B cell (primary cell): ENCODE measurements around the gene ENPP7. TPM values are rescaled to one million over a fixed set of nuclear protein-coding genes. Genes with fewer than 3 reads are reported as not detected.
A peak's percentile ranks its signal among the peaks of the same experiment; 100 is the strongest.

Experiments used
- ATAC-seq: fragments of 200-7000 bp; cut with Tn5 transposase; one replicate; pipeline ENCODE4 v1.10.0; 2021; ENCODE audit warnings: low read depth, mild to moderate bottlenecking, moderate number of reproducible peaks, moderate library complexity
- CTCF ChIA-PET: fragments of 350-600 bp; sonication (Branson Sonifier 250); formaldehyde crosslinking; loops from one replicate; lab custom pipeline; 2021; ENCODE audit warnings: antibody characterized with exemption, inconsistent platforms; lab: Charles Lee
- POLR2A ChIA-PET: fragments of 350-600 bp; sonication (Branson Sonifier 250); formaldehyde crosslinking; loops from one replicate; lab custom pipeline; 2021; ENCODE audit warnings: antibody characterized with exemption; lab: Charles Lee
- DNase-seq: peaks from one replicate; pipeline ENCODE4 v3.0.0; 2013
- H2AFZ ChIP-seq: 2 replicates; pipeline ENCODE4 v1.6.1; 2012; ENCODE audit warnings: mild to moderate bottlenecking, low read depth, low read length; ENCODE audit not compliant: insufficient read depth, poor library complexity, severe bottlenecking
- H3K27ac ChIP-seq, 2 donors: 1 replicate in 1 of 2; 2 replicates in 1 of 2; pipeline ENCODE4 v1.5.1; 2012 to 2013; ENCODE audit warnings: low read length in 2 of 2, mild to moderate bottlenecking in 2 of 2, moderate library complexity in 1 of 2
- H3K27me3 ChIP-seq, 4 experiments: fragments of 200-600 bp in 1 of 4; sonication (generic) in 1 of 4; replicated peaks in 1 of 4; 1 replicate in 2 of 4; 2 replicates in 2 of 4; pipeline versions ENCODE4 v1.6.1 to v1.7.0; 2013 to 2016; ENCODE audit warnings: low read length in 3 of 4, mild to moderate bottlenecking in 2 of 4, mixed read lengths in 1 of 4, moderate library complexity in 1 of 4; ENCODE audit not compliant: insufficient read depth in 4 of 4, control insufficient read depth in 3 of 4; ENCODE audit errors: control extremely low read depth in 1 of 4
- H3K36me3 ChIP-seq, 2 experiments: replicated peaks in 1 of 2; 1 replicate in 1 of 2; 2 replicates in 1 of 2; pipeline versions ENCODE4 v1.6.1 to v1.7.1; 2013; ENCODE audit warnings: low read length in 1 of 2; ENCODE audit not compliant: insufficient read depth in 2 of 2, control insufficient read depth in 1 of 2; ENCODE audit errors: control extremely low read depth in 1 of 2, extremely low read depth in 1 of 2
- H3K4me1 ChIP-seq, 2 donors: fragments of 200-600 bp in 1 of 2; sonication (generic) in 1 of 2; 1 replicate in 1 of 2; 2 replicates in 1 of 2; pipeline versions ENCODE4 v1.5.1 to v1.6.1; 2013 to 2017; ENCODE audit warnings: low read length in 2 of 2; ENCODE audit not compliant: control insufficient read depth in 2 of 2, insufficient read depth in 2 of 2
- H3K4me2 ChIP-seq: replicated peaks from 2 replicates; pipeline ENCODE3; 2012; ENCODE audit warnings: mild to moderate bottlenecking, low read depth, low read length; ENCODE audit not compliant: poor library complexity, severe bottlenecking
- H3K4me3 ChIP-seq, 5 experiments: fragments of 200-600 bp in 1 of 5; sonication (generic) in 1 of 5; 1 replicate in 3 of 5; 2 replicates in 2 of 5; pipeline versions ENCODE4 v1.5.1 to v1.7.0; 2011 to 2016; ENCODE audit warnings: low read length in 4 of 5, mild to moderate bottlenecking in 4 of 5, low read depth in 2 of 5, control low read depth in 1 of 5, moderate library complexity in 1 of 5; ENCODE audit not compliant: insufficient read depth in 1 of 5; ENCODE audit errors: control extremely low read depth in 1 of 5, extremely low read depth in 1 of 5
- H3K79me2 ChIP-seq: fragments of 200-600 bp; sonication (generic); one replicate; pipeline ENCODE4 v1.6.0; 2016; ENCODE audit warnings: low read length; ENCODE audit not compliant: control insufficient read depth, insufficient read depth
- H3K9ac ChIP-seq: fragments of 200-600 bp; sonication (generic); 2 replicates; pipeline ENCODE4 v1.6.1; 2017; ENCODE audit warnings: mild to moderate bottlenecking, low read length, moderate library complexity
- H3K9me3 ChIP-seq, 3 donors: one replicate each; pipeline versions ENCODE4 v1.6.1 to v1.7.1; 2013; ENCODE audit warnings: low read length in 2 of 3; ENCODE audit not compliant: control insufficient read depth in 2 of 3, insufficient read depth in 1 of 3; ENCODE audit errors: control extremely low read depth in 1 of 3
- H4K20me1 ChIP-seq: 2 replicates; pipeline ENCODE4 v1.6.0; 2012; ENCODE audit warnings: mild to moderate bottlenecking, low read length; ENCODE audit not compliant: insufficient read depth, control insufficient read depth, poor library complexity, severe bottlenecking
- H3K27ac Mint-ChIP-seq: one replicate; pipeline ENCODE4 v1.8.0; 2021; ENCODE audit warnings: mixed read lengths
- H3K27me3 Mint-ChIP-seq: one replicate; pipeline ENCODE4 v1.8.0; 2021; ENCODE audit warnings: mixed read lengths
- H3K4me1 Mint-ChIP-seq: one replicate; pipeline ENCODE4 v1.8.0; 2021; ENCODE audit warnings: mixed read lengths
- H3K4me3 Mint-ChIP-seq: one replicate; pipeline ENCODE4 v1.8.0; 2021; ENCODE audit warnings: mixed read lengths
- H3K9me3 Mint-ChIP-seq: one replicate; pipeline ENCODE4 v1.8.0; 2022; ENCODE audit warnings: mixed read lengths; ENCODE audit not compliant: insufficient read depth
- EZH2 ChIP-seq: IDR thresholded peaks from 2 replicates; pipeline ENCODE4 v1.6.1; 2012; ENCODE audit warnings: borderline replicate concordance, low read depth, mild to moderate bottlenecking, moderate library complexity, low read length; ENCODE audit not compliant: insufficient read depth, poor library complexity, severe bottlenecking
- whole genome bisulfite sequencing: methylation state at CpG from one replicate; pipeline ENCODE4 v1.1.5; 2013; ENCODE audit warnings: missing lambda C conversion rate; ENCODE audit not compliant: insufficient coverage; 5-methylcytosine and 5-hydroxymethylcytosine counted together
- intact Hi-C: fragments of 100-400 bp; cut with micrococcal nuclease; formaldehyde crosslinking; loops from one replicate; pipeline ENCODE4 v1.10.0; 2022
- polyA plus RNA-seq: library from polyadenylated mRNA; depleted of rRNA; stranded (reverse); fragments of >200 nt; gene quantifications from 2 replicates; pipeline ENCODE4 v1.2.3, GENCODE V29; 2012
- total RNA-seq, 2 donors: library from RNA; stranded (reverse); fragments of 120-200 nt in 1 of 2; gene quantifications; 1 replicate in 1 of 2; 2 replicates in 1 of 2; pipeline versions ENCODE4 v1.2.3 to v1.2.4, GENCODE V29; 2013 to 2022
- TF ChIP-seq, protein P1 (sequence below): fragments of 200-600 bp; IDR thresholded peaks from one replicate; pipeline ENCODE4 v1.8.0; 2022; ENCODE audit warnings: antibody characterized with exemption, mild to moderate bottlenecking

ENPP7 gene
- total and polyA plus RNA-seq, 2 donors (not counting 1 experiment from before 2014, with no cell fraction given) = 0.40 to 6.7 TPM

DNA sequence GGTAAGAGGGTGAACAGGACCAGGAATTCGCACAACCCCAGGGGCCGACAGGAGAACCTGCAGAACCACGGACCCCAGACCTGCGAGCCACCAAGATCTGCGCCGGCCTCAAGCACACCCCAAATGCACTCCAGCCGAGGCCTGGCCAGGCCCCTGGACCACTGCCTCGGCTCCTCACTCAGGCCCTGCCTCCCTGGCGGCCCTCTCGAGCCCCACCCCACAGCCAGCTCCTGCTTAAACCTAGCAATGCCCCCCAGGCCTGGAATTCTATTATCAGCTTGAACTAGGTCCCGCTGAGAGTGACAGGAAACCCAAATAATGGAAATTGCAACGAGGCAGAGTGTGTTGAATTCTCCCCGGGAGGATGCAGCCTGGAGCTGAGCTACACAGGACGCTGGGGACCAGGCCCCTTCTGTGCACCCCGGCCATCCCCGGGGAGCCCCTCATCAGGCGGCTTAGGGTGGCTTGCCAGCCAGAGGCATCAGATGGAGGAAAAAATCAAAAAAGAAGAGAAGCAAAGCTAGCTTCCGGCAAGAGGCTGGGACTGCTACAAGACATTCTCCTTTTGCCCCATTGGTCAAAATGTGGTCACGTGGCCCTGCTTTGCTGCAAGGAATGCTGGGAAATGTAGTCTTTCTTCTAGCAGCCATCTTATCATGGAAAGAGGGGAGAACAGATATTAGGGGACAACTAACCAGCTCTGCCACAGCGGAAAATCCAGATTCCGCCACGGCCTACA lies 2.4 kb upstream of the ENPP7 start:
- no peaks in the 10 kb centered on the region for H3K79me2 ChIP-seq
- intact Hi-C loops = loop anchor here (1.0 kb wide), 1 partner anchor 269 kb away; no protein-coding TSS in a partner anchor
- ATAC-seq (peak; percentile 53), DNase-seq (peak; percentile 91)
- peak overlapping the region; percentile 57 for H3K9ac ChIP-seq
- ChIA-PET CTCF (interaction anchor here (0.6 to 1.4 kb wide), 4 partner anchors 13 to 24 kb away, joined by 4 read pairs; no protein-coding TSS in a partner anchor), POLR2A (interaction anchor here (0.6 kb wide), 1 partner anchor 32 kb away, joined by 3 read pairs; no protein-coding TSS in a partner anchor)
- no peaks in the 10 kb centered on the region for H3K9me3 Mint-ChIP-seq
- peaks cover 46% of the 10 kb centered on the region for H3K4me1 Mint-ChIP-seq
- H3K36me3 ChIP-seq = no peaks in the 10 kb centered on the region
- H3K4me3 Mint-ChIP-seq = peak overlapping the region; percentile 83
- H4K20me1 ChIP-seq = no peaks in the 10 kb centered on the region
- H3K9me3 ChIP-seq = peaks cover 0 to 3% (median 0%) of the 10 kb centered on the region in 3 donors
- WGBS = 60% methylated on average over 20 of the region's 22 CpGs
- peak overlapping the region in 1 of 2 donors; percentile 41 for H3K27ac ChIP-seq
- H3K27me3 Mint-ChIP-seq = no peaks in the 10 kb centered on the region
- H3K4me3 ChIP-seq = peak overlapping the region in 4 of 5 experiments; percentile 35 to 58 (median 44)
- H3K27ac Mint-ChIP-seq = peak overlapping the region; percentile 53
- TF ChIP-seq, protein P1, sequence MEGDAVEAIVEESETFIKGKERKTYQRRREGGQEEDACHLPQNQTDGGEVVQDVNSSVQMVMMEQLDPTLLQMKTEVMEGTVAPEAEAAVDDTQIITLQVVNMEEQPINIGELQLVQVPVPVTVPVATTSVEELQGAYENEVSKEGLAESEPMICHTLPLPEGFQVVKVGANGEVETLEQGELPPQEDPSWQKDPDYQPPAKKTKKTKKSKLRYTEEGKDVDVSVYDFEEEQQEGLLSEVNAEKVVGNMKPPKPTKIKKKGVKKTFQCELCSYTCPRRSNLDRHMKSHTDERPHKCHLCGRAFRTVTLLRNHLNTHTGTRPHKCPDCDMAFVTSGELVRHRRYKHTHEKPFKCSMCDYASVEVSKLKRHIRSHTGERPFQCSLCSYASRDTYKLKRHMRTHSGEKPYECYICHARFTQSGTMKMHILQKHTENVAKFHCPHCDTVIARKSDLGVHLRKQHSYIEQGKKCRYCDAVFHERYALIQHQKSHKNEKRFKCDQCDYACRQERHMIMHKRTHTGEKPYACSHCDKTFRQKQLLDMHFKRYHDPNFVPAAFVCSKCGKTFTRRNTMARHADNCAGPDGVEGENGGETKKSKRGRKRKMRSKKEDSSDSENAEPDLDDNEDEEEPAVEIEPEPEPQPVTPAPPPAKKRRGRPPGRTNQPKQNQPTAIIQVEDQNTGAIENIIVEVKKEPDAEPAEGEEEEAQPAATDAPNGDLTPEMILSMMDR = no peak
- H2AFZ ChIP-seq = peak overlapping the region; percentile 93
- no peaks in the 10 kb centered on the region for H3K27me3 ChIP-seq
- H3K4me2 ChIP-seq = peak overlapping the region; percentile 65
- H3K4me1 ChIP-seq = peaks cover 16 to 25% of the 10 kb centered on the region in 2 donors

DNA sequence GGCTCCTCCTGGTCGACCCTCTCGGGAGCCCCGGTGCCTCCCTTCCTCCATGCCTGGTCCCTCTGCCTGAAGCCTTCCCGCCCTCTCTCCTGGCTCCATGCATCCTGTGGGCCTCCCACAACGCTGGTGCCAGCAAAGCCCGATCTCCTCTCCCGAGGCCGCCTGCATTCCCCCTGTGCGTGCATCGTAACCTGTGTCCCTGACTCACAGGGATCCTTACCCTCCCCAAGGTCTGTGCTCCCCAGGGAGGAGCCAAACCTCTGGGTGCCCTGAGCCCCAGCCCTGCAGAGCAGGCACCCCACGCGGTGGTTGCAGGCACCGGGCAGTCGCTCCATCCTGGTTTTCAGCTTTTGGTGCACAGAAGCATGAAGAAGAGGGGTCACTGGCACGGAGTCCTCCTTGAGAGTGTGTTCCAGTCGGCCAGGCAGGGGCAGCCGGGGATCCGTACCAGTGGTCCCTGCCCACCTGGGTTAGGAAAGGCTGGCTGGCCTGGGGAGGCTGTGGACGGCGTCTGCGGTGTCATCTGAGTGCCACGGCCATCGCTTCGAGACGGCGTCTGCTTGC lies 1.8 kb upstream of the ENPP7 start:
- DNase-seq (no peak), ATAC-seq (no peak)
- no peaks in the 10 kb centered on the region for H3K79me2 ChIP-seq
- ChIA-PET CTCF (interaction anchor here (1.0 to 1.4 kb wide), 2 partner anchors 12 to 17 kb away, joined by 4 read pairs; no protein-coding TSS in a partner anchor), POLR2A (no interaction called here)
- no peak for TF ChIP-seq EZH2
- TF ChIP-seq, protein P1 = no peak
- H3K9me3 ChIP-seq = peaks cover 0 to 3% (median 0%) of the 10 kb centered on the region in 3 donors
- H3K36me3 ChIP-seq = no peaks in the 10 kb centered on the region
- H3K4me3 ChIP-seq = no peak overlapping the region
- peak overlapping the region; percentile 57 for H3K9ac ChIP-seq
- no peaks in the 10 kb centered on the region for H4K20me1 ChIP-seq
- 82% methylated on average over 26 of the region's 26 CpGs for WGBS
- H3K9me3 Mint-ChIP-seq = no peaks in the 10 kb centered on the region
- peak overlapping the region; percentile 65 for H3K4me2 ChIP-seq
- peaks cover 17 to 27% of the 10 kb centered on the region in 2 donors for H3K4me1 ChIP-seq
- intact Hi-C loops = loop anchor here (1.0 kb wide), 1 partner anchor 268 kb away; no protein-coding TSS in a partner anchor
- H3K4me1 Mint-ChIP-seq = peaks cover 51% of the 10 kb centered on the region
- no peaks in the 10 kb centered on the region for H3K27me3 Mint-ChIP-seq
- peak overlapping the region; percentile 93 for H2AFZ ChIP-seq
- no peak overlapping the region for H3K27ac ChIP-seq
- peak overlapping the region; percentile 83 for H3K4me3 Mint-ChIP-seq
- peak overlapping the region; percentile 53 for H3K27ac Mint-ChIP-seq
- no peaks in the 10 kb centered on the region for H3K27me3 ChIP-seq
